Right atrium auricular region (tissue), 2 donors: ENCODE results near the gene MKRN1. TPM values are rescaled to one million over a fixed set of nuclear protein-coding genes. Genes with fewer than 3 reads are reported as not detected.

Source experiments
- DNase-seq: peaks from one replicate; pipeline ENCODE4 v3.0.0-alpha.2; 2019; ENCODE audit warnings: low spot score
- H3K27ac ChIP-seq, 2 donors: fragments of 200-600 bp; sonication (generic); 1 replicate in 1 of 2; 2 replicates in 1 of 2; pipeline ENCODE4 v1.5.1; 2016 to 2019
- H3K27me3 ChIP-seq, 2 donors: fragments of 200-600 bp; sonication (generic); one replicate each; pipeline versions ENCODE4 v1.5.1 to v1.6.0; 2017 to 2019
- H3K36me3 ChIP-seq: fragments of 200-600 bp; sonication (generic); one replicate; pipeline ENCODE4 v1.5.1; 2016
- H3K4me1 ChIP-seq, 2 donors: fragments of 200-600 bp; sonication (generic); one replicate each; pipeline versions ENCODE4 v1.5.1 to v1.6.0; 2017 to 2019
- H3K4me3 ChIP-seq, 2 donors: fragments of 200-600 bp; sonication (generic); 1 replicate in 1 of 2; 2 replicates in 1 of 2; pipeline ENCODE4 v1.5.1; 2017 to 2019; ENCODE audit warnings: mild to moderate bottlenecking in 1 of 2, moderate library complexity in 1 of 2
- H3K9me3 ChIP-seq, 2 donors: fragments of 200-600 bp; sonication (generic); one replicate each; pipeline ENCODE4 v1.5.1; 2019
- CTCF ChIP-seq, 2 donors: fragments of 200-600 bp; sonication (generic); IDR thresholded peaks; one replicate each; pipeline ENCODE4 v1.5.1; 2019; ENCODE audit warnings: antibody characterized with exemption in 2 of 2
- total RNA-seq, 2 donors: library from RNA; depleted of rRNA; stranded (reverse); fragments of >200 nt; gene quantifications; one replicate each; pipeline ENCODE4 v1.1.0, GENCODE V29; 2016

MKRN1 gene
- total RNA-seq, 2 donors from 2014 or later: 65.9 to 67.2 TPM

- no peaks in the 10 kb centered on the region for H3K36me3 ChIP-seq
- H3K4me1 ChIP-seq: no peaks in the 10 kb centered on the region
- H3K4me3 ChIP-seq: no peak overlapping the region
- no peaks in the 10 kb centered on the region for H3K9me3 ChIP-seq
- H3K27ac ChIP-seq: no peak overlapping the region
- H3K27me3 ChIP-seq: no peaks in the 10 kb centered on the region
- DNase-seq: no peak
- TF ChIP-seq CTCF (IDR thresholded peaks at IDR 0.05): no peak
These were observed 39.9 kb downstream of the MKRN1 start for GRCh38 chr7:140439359-140439758.

GRCh38 chr7:140435252-140435895 lies 43.9 kb downstream of the MKRN1 start:
- Histone ChIP-seq H3K27ac (no peak overlapping the region), H3K9me3 (no peaks in the 10 kb centered on the region), H3K4me1 (no peaks in the 10 kb centered on the region), H3K27me3 (no peaks in the 10 kb centered on the region), H3K36me3 (no peaks in the 10 kb centered on the region), H3K4me3 (peak overlapping the region in 1 of 2 donors; percentile 34)
- DNase-seq: no peak
- TF ChIP-seq CTCF (IDR thresholded peaks at IDR 0.05): no peak

- H3K27ac ChIP-seq: no peak overlapping the region
- TF ChIP-seq CTCF (IDR thresholded peaks at IDR 0.05): no peak
These were observed 45.9 kb downstream of the MKRN1 start for GRCh38 chr7:140433396-140433795.

GRCh38 chr7:140426130-140426529 lies 53.2 kb downstream of the MKRN1 start:
- DNase-seq: no peak
- no peaks in the 10 kb centered on the region for H3K4me1 ChIP-seq

More at GRCh38 chr7:140433396-140433795, 45.9 kb downstream of the MKRN1 start:
- Histone ChIP-seq H3K36me3 (no peaks in the 10 kb centered on the region), H3K4me3 (no peak overlapping the region), H3K4me1 (no peaks in the 10 kb centered on the region), H3K27me3 (no peaks in the 10 kb centered on the region), H3K9me3 (no peaks in the 10 kb centered on the region)
- no peak for DNase-seq

GRCh38 chr7:140425718-140426117 lies 53.6 kb downstream of the MKRN1 start:
- no peak for DNase-seq
- no peaks in the 10 kb centered on the region for H3K9me3 ChIP-seq
- H3K27ac ChIP-seq: no peak overlapping the region
- H3K4me1 ChIP-seq: no peaks in the 10 kb centered on the region
- no peak for TF ChIP-seq CTCF (IDR thresholded peaks at IDR 0.05)
- H3K27me3 ChIP-seq: no peaks in the 10 kb centered on the region
- H3K36me3 ChIP-seq: no peaks in the 10 kb centered on the region
- no peak overlapping the region for H3K4me3 ChIP-seq

More at GRCh38 chr7:140426130-140426529, 53.2 kb downstream of the MKRN1 start:
- Histone ChIP-seq H3K27me3 (no peaks in the 10 kb centered on the region), H3K36me3 (no peaks in the 10 kb centered on the region), H3K27ac (no peak overlapping the region), H3K9me3 (no peaks in the 10 kb centered on the region), H3K4me3 (no peak overlapping the region)
- no peak for TF ChIP-seq CTCF (IDR thresholded peaks at IDR 0.05)

- no peak for TF ChIP-seq CTCF (IDR thresholded peaks at IDR 0.05)
- Histone ChIP-seq H3K27me3 (no peaks in the 10 kb centered on the region), H3K27ac (no peak overlapping the region), H3K4me1 (no peaks in the 10 kb centered on the region), H3K36me3 (no peaks in the 10 kb centered on the region), H3K9me3 (no peaks in the 10 kb centered on the region), H3K4me3 (no peak overlapping the region)
- no peak for DNase-seq
These were observed 55.8 kb downstream of the MKRN1 start for GRCh38 chr7:140423501-140423900.
